HG03565 (cell line): ENCODE data around the gene PTPN18.
"Not testable (repeated sequence)": the region's sequence is repeated elsewhere in the genome, so short reads cannot be mapped to it uniquely, and the experiment has no call there.

Experiments
- ATAC-seq: cut with Tn5 transposase; IDR thresholded peaks from one replicate; pipeline ENCODE4 v1.9.1; 2021; ENCODE audit warnings: mild to moderate bottlenecking, moderate library complexity; ENCODE audit not compliant: unreplicated experiment

Gene PTPN18, protein sequence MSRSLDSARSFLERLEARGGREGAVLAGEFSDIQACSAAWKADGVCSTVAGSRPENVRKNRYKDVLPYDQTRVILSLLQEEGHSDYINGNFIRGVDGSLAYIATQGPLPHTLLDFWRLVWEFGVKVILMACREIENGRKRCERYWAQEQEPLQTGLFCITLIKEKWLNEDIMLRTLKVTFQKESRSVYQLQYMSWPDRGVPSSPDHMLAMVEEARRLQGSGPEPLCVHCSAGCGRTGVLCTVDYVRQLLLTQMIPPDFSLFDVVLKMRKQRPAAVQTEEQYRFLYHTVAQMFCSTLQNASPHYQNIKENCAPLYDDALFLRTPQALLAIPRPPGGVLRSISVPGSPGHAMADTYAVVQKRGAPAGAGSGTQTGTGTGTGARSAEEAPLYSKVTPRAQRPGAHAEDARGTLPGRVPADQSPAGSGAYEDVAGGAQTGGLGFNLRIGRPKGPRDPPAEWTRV

DNA sequence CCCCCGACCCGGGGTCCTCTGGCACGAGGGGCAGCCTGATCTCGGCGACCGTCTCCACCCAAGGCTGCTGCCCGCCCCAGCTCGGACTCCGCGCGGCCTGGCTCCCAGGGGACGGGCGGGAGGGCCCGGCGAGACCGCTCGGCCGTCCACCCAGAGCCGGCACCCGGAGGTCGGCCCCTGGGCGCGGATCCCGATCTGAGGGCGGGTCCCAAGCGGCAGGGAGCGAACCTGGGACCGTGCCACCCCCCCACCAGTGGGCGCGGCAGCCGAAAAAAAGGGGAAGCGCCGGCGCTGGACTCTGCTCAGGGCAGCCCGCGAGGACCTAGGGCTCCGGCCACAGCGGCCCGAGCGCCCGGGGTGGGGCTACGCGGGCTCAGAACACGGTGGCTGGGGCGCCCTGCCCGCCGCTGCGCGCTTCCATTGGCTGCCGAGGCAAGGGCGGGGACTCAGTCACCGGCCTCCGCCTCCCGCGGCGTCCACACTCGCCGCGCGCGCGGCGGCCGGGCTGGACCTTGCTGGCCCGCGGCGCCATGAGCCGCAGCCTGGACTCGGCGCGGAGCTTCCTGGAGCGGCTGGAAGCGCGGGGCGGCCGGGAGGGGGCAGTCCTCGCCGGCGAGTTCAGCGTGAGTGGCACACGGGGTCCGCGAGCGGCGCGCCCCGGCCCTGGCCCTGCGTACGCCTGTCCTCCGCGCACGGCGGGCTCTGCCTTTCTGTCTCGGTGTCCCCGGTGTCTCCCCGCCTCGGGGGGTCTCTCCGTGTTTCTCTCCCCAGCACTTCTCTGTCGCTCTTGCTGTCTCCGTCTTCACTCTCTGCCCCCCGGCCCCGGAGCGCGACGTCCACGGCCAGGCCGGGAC is at the start of gene PTPN18:
Gene PTPN18, plus strand, starts transcription at position 479 of the 854 bp plus-strand sequence. Its CDS starts 52 bp downstream, at position 531.
- peak; percentile 87 for ATAC-seq

DNA sequence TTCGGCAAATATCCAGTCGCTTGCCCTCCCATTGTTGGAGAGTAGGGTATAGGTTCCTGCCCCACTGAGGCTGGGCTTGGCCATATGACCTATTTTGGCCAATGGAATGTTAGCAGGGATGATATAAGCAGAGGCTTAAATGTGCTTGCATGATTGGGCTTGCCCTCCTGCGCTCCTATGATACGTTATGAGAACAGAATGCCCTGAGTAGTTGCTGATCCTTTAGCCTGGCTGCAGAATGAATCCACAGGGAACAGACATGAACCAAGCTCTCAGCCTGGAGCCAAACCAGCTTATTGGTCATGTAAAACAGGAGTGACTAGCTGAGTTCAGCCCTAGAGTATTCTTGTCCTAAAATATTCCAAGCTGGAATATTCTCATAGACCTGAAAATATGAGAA is 48.0 kb upstream of the PTPN18 start:
- no peak for ATAC-seq

DNA sequence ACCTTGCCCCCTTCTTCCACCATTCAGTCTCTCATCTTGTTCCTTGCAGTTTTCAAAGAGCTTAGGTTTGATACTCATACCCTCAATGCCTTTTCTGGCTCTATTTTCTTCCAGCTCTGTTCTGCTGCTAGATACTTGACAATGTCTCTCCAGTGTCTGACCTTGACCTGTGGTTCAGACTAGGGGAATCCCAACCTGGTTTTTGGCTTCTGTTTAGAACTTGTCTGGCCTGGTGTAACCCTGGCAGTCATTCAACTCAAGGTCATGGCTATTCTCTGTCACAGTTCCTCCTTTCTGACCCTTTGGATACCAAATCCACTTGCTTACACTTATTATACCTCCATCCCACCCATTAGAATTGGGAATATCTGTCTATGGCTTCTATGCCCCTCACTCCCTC is 45.0 kb upstream of the PTPN18 start:
- no peak for ATAC-seq

DNA sequence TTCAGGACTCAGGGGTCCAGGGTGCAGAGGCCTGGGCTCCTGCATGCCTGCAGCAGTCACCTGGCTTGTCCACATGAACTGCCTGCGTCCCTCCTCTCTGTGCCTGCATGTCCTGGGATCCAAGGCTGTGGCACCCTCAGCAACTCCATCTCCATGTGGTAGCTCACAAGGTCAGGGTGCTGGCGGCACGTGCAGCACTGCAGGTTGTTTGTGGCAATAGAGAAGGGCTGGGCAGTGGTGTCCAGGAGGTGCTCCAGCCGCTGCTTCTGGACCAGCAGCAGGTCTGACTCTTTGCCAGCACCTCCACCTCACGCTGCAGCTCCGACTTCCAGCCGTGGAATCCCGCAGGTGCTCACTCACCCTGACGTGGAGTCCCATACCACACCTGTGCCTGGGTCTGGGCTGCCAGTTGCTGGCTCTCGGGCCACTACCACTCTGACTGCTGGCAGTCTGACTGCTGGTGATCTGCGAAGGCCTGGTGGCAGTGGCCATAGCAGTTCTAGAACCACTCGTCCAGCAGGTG is 42.0 kb upstream of the PTPN18 start:
- ATAC-seq, result no peak

DNA sequence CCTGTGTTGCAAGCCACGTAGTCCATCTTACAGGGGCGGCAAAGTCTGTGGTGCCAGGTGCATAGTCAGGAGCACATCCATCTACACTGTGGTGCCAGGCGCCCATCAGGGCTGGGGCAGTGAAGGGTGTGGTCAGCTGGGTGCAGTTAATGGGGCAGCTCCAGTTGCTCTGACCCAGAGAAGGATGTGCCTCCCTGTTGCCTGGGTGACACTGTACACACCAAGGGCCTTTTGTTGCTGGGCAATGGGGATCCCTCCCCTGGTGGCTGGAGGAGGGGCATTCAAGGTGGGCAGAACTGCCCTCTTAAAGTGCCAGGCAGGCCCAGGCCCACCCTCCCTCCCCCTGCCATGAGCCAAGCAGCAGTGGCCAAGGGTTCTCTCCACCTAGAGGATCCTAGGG is 41.5 kb upstream of the PTPN18 start:
- ATAC-seq, result no peak

DNA sequence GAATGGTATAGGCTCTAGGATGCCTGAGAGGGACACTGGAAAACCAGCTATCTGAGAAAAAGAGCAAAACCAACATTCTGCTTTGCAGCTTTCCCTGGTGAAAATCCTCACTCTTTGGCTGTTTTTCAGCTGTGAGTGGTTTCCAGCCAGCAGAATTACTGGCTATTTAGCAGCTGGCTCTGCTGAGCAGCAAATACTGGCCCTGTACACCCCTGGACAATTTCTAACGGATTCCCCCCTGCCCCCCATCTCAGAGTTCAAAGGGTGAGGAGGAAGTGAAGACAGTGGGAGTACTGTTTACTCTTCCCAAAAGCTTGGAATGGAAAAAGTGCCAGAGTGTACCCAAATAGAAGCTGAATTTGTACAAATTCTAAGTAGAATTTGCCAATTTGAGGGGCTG is 39.3 kb upstream of the PTPN18 start:
- ATAC-seq, result no peak

DNA sequence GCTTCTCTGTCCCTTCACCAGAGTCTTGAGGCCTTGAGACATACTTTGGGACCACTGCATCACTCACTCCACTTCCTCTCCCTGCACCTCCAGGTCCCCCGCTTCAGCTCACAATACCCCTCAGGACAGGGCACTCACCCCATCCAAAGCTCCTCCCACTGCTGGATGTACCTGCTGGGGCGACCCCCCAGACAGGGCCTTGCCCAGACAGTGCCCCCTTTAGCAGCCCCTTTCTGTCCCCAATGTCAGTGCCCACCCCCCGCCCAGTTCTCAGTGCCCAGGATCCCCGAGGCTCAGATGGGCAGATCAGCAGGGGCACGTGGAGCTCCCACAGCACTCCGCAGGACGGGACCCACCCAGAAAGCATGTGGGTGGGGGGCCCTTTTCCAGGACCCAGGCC is 37.0 kb upstream of the PTPN18 start:
- no peak for ATAC-seq

DNA sequence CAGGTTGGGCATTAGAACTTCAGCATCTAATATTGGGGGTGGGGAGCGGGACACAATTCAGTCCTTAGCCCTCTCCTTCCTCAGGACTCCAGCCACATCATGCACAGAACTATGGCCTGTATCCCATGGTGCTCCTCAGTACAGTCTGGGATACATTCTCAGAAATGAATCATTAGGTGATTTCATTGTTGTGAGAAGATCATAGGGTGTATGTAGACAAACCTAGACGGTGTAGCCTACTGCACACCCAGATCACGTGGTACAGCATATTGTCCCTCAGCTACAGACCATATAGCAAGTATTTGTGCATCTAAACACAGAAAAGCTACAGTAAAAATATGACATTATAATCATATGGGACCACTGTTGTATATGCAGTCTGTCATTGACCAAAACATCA is 36.3 kb upstream of the PTPN18 start:
- ATAC-seq, result no peak

DNA sequence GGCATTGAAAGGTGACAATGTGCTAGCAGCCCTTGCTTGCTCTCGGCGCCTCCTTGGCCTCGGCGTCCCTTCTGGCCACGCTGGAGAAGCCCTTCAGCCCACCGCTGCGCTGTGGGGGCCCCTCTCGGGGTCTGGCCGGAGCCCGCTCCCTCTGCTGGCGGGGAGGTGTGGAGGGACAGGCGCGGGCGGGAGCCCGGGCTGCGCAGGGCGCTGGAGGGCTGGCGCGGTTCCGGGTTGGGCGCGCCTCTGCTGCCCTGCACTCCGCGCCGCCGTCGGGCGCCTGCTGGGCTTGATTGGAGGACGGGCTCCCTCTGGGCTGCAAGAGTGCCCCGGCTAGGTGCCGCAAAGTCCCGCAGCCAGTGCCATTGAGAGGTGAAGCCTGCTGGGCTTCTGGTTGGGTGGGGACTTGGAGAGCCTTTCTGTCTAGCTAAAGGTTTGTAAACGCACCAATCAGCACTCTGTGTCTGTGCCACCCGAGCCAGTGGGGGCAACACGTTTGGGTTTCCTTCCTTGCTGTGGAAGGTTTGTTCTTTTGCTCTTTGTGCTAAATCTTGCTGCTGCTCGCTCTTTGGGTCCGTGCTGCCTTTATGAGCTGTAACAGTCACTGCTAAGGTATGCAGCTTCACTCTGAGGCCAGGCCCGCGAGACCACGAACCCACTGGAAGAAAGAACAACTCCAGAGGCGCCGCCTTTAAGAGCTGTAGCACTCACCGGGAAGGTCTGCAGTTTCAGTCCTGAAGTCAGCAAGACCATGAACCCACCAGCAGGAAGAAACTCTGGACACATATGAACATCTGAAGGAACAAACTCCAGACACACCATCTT is 27.9 kb upstream of the PTPN18 start:
- no peak for ATAC-seq

DNA sequence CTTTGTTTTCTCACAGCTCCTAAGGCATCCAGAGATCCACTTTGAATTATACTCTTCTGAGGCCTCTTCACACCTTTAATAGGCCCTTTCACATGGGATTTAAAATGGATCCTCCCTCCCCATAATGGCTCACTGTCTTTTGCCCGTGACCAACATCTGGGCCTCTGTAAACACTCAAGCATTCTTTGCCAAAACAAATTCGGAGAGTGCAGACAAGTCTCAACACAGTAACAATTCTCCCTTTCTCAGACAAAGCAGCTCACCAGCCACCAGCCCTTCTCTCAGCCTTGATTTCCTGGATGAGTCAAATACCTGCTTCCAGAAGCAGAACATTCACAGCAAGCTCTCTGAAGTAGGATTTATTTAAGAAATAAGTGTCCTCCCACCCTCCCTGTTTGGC is 27.1 kb upstream of the PTPN18 start:
- no peak for ATAC-seq

DNA sequence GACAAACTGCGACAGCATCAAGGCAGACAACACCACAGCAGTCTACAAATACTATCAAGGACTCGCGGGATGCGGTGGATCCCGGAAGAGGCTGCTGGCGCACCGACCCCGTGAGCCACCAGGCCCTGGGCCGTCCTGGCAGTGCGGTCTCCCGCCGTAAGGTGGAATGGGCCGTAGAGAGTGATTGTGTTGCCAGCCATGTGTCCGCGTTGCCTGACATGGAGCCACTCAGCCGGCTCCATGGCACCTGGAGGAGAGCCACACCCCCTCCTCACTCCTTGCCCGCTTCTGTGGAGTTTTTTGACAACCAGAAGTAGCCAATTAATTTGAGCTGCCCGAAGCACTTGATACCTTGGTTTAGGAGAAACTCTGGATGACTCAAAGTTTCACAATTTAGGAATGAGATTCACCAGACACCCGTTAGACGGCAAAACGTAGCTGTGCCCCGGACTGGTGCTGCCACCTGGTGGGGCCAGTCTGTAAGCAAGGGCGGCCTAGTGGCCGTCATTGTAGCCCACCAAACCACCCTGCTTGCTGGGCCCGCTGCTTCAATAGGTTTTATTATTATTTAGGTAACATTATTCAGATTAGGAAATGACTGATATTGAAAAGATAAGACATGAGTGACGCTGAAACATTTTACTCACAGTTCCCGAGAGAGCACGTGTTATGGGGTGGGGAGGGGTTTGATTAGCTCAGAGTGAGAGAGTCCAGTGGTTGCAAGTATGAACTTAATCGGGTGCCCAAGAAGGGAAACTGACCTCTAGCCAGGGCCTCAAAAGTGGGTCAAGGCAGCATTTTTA is 23.4 kb upstream of the PTPN18 start:
- ATAC-seq, result peak; percentile 81

DNA sequence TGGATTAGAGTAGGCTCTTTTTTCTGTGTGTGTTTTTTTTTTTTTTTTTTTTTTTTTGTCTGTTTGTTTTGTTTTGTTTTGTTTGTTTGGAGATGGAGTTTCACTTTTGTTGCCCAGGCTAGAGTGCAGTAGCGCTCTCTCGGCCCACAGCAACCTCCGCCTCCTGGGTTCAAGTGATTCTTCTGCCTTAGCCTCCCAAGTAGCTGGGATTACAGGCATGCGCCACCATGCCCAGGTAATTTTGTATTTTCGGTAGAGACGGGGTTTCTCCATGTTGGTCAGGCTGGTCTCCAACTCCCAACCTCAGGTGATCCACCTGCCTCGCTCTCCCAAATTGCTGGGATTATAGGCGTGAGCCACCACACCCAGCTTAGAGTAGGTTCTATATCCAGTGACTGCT is 22.6 kb upstream of the PTPN18 start:
- ATAC-seq, result not testable (repeated sequence)

DNA sequence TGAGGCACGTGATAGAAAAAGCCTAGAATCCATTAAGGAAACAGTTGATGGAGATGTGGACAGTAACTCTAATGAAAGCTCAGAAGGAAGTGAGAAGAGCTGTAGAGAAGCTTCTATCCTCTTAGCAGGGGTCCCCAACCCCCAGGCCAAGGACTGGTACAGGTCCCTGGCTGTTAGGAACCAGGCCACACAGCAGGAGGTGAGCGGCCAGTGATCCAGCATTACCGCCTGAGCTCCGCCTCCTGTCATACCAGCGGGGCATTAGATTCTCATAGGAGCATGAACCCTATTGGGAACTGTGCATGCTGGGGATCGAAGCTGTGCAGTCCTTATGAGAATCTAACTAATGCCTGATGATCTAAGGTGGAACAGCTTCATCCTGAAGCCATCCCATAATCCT is 21.8 kb upstream of the PTPN18 start:
- ATAC-seq, result no peak

DNA sequence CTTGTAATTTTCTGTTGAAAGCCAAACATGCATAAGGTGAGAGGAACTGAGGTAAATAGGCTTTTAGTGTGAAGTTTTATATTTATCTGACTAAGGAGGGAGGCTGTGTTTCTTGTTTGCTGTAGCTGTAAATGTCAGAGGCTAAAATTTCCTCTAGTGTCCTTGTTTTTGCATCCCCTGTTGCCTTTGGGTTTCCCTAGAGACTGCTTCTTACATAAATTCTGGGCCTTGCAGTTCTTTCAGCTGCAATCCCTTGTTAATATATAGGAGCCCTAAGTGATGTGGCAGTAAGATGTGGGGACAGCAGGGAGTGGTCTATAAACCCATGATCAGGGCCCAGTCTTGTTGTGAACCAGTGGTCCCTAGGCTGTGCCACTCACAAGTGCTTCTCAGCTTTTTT is 20.6 kb upstream of the PTPN18 start:
- no peak for ATAC-seq

DNA sequence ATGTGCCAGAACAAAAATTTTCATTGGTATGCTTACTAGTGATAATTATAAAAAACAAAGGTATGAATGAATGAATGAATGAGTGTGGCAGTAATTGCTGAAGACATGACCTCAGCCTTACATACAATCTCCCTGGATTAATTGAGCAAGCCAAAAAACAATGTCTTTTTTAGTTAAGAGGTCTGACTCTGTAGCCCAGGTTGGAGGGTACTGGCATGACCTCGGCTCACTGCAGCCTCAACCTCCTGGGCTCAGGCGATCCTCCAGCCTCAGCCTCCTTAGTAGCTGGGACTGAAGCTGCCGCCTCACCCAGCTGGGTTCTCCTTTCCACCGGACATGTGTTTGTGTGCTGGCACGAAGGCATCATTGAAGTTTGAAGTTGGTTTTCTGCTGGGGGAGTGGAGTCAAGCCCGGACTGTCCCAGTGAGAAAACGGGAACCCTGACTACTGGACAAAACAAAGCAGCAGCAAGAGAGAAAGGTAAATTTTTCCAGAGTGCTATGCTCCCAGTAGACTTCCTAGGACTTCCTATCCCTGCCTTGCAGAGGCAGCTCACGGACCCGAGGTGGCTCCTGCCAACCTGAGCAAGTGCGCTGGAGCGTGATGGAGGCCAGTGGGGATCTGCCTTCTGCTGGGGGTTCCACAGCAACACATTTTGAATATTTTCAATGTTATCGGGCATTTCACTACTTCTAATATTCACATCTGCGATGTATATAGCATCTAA is 19.5 kb upstream of the PTPN18 start:
- ATAC-seq, result no peak

DNA sequence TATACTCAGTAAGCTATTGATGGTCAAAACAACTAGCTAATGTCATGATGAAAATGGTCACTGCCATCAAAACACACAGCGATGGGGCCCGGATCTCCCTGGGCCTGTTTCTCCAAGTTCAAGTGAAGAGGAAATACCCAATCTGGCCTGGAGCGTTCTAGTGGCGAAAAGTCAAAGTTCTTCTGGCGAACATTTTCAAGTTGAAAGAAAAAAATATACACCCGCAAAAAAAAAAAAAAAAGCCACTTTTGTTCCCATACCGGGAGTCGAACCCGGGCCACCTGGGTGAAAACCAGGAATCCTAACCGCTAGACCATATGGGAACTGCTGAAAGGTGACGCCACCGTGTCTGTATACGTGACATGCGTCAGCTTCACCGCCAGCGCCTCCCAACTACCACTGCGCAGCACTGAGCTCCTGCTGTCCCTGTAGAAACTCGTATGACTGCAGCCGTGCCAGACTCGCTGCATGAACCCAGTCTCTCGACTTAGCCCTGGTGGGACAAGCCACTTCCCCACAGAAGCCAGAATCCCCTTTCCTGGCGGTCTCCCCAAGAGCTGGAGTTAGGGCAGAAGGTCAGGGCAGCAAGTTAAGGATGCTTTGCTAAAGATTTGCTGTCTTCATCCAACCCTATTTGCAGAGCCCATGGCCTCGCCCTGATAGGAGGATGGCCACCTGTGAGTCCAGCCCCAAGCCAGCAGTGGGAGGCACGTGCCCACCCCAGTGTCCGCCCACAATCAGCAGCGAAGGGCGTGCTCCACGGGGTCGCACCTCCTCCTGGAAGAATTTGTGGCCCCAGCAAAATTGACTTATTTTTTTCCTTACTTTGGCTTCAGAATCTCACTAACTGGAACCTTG is 18.8 kb upstream of the PTPN18 start:
- ATAC-seq, result no peak

DNA sequence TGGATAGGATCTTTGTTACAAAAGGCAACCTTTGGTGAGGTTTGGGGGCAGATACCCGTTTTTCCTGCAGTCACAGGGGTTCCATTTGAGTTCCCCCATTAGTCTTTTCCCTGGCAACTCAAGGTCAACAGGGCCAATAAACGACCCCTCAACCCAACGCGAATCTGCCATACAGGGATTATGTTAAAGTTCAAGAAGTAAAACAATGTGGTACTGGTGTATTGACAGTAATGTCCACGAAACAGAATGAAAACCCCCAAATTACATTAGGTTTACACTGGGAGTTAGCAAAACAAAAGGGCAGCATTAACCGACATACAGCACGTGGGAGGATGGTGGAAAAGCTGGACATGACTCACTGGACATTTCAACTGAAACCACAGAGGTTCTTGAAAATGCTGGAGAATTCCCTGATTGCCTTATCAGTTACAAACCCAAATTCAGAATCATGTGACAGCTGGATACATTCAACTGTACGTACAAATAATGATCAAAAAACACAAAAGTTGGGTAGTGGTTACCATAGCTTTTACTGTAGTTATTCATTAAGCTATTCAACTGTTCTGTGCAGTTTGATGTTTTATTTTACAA is 18.0 kb upstream of the PTPN18 start:
- no peak for ATAC-seq

DNA sequence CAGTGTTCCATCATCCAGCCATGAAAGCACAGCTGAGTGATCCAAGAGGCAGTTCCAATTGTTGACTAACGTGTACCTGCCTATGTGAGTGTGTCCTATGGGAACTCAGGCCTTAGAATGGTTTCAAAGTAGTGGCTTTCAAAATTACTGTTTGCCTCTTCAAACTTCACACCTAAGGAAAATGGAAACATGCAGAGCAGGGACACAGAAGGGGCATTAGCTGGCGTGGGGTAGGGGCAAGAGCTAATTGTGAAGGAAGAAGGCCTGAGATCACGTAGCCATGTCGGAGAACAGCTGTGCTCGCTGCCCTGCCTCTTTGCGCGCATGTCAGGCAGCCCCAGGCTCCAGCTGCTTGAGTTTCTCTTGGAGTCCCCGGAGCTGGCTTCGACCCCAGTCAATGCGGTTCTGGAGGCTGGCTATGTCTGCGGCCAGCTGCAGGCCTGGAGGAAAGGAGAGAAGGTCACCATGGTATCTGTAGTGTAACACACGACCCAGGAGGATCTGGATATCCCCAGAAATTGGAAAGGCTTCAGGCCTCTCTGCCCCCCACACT is 17.0 kb upstream of the PTPN18 start:
- no peak for ATAC-seq
